HG03066 (cell line): ENCODE measurements around the gene DNAH9.

ENCODE experiments used
- ATAC-seq: cut with Tn5 transposase; IDR thresholded peaks from one replicate; pipeline ENCODE4 v1.9.1; 2021; ENCODE audit warnings: low read depth; ENCODE audit not compliant: unreplicated experiment

The DNAH9 gene

DNA sequence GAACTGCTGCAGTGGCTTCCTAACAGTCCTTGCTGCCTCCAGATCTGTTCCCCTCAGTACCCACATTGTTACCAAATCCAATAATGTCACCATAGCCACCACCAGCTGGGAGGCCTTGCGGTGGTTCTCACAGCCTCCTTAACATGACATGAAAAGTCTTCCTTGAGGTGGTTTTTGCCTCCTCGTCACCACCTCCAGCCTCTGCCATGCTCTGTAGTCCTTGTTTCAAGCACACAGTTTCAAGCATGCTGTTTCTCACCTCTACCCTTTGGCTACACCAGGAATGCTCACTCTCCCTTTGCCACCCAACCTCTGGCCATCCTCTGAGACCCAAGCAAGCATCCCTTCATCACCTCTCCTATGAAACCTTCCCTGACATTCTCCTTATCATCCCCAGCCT lies 47.2 kb downstream of the DNAH9 start:
- ATAC-seq: no peak

DNA sequence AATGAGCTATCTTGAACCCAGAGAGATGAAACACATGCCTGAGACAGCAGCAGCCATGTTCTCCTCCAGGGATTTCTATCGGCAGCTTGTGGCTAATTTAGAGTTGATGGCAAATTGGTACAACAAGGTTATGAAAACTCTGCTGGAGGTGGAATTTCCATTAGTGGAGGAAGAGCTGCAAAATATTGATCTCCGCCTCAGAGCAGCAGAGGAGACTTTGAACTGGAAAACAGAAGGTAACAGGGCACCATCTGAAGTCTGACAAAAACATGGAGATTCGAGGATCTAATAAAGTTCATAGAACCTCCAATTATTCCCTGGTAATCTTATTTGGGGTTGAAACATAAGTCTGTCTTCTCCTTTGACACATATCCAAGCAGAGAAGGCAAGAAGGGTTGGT lies 52.8 kb downstream of the DNAH9 start:
- ATAC-seq: no peak

DNA sequence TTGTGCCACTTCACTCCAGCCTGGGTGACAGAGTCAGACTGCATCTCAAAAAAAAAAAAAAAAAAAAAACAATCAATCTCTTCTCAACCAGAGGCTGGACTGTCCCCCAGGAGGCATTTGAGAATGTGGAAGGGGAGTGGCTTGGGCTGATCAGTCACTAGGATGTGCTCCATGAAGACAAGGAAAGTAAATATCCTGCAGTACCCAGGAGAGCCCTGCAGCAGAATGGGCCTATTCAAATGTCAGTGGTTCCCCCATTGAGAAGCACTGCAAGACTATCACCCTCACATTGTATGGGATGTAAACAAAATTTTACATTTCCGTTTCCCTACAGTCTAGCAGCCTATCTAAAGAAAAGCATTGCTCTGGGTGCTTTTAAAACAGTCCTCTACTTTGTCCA lies 70.3 kb downstream of the DNAH9 start:
- ATAC-seq: no peak

DNA sequence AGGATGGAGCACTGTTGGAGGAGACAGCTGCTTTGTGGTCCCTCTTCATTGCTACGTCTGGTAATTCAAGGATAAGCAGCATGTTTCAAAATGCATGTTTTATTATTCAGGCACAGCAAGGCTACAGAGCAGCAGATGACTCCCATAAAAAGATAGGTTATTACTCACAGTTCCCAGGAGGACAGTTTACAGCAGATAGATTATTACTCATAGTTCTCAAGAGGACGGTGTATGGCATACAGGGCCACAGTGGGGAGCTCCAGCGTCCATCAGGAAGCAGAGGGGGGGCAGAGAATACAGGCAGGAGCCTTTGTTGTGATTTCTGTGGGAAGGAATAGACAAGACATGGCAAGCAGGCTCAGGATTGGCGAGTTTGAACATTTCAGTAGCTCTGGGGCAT lies 72.9 kb downstream of the DNAH9 start:
- no peak for ATAC-seq

DNA sequence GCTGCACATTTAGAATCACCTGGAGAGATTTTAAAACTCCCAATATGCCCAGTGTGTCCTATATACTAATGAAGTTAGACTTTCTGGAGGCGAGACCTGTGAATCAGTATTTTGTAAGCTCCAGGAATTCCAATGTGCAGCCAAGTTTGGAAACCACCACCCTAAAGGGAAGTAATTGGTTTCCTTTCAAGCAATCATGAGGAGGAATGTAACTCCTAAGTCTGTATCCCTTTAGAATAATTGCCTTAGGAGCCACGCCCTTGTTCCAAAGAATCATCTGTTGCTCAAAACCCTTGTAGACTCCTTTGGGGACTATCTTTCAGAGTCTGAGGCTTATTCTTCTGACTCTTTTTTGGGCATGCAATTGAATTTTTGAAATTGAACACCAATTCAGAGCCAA lies 84.4 kb downstream of the DNAH9 start:
- ATAC-seq: no peak

DNA sequence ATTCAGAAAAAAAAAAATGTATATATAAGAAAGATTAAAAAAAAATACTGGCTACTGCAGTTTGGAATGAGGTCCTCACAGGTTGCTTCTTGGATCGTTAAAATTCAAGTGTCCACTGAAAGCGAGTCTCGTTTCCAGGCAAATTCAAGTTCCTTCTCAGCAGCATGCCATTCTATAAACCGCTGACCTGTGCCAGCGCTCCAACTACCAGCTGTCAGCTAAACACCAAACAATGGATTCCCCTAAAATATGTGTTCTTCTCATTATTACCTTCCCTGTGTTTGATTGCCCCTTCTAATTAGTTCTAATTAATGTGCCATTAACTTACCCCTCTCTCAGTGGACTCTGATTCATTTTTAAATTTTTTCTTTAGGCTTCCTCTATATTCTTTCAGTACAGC lies 92.4 kb downstream of the DNAH9 start:
- no peak for ATAC-seq

DNA sequence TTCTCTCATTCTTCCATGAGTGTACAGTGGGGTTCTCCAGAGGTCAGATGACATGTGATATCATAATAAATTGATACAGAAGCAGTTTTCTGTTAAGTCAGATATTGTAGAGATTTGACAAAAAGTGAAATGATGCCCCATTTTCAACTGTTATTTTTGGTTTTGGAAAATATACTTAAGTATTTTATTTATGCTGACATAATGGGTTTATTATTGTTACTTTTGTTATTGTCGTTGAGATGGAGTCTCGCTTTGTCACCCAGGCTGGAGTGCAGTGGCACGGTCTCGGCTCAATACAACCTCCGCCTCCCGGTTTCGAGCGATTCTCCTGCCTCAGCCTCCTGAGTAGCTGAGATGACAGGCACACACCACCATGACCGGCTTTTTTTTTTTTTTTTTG lies 94.4 kb downstream of the DNAH9 start:
- no peak for ATAC-seq

DNA sequence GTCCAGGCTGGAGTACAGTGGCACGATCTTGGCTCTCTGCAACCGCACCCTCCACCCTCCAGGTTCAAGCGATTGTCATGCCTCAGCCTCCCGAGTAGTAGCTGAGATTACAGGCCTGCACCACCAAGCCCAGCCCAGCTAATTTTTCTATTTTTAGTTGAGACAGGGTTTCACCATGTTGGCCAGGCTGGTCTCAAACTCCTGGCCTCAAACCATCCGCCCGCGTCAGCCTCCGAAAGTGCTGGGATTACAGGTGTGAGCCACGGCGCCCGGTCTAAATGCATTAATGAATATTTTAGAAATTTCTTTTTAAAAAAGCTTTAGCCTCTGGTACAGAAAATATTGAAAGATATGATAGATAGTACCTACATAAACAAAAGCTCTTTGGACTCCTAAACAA lies 95.0 kb downstream of the DNAH9 start:
- no peak for ATAC-seq

DNA sequence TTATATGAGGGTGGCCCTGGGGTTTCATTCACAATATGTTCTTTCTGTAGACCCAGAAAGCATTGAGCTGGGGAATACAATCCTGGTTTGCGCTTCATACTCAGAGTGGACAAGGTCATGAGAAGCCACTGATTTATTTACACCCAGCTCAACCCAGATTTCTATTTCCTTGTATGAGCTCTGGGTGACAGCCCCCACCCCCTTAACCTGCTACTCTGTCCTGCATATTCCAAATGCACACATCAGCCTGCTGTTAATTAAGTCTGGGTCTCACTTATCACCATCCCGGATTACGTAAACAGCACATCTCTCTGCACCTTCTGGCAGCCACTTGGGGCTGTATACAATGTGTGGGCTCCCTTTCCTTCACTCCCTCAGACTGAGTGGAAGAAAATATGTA lies 102.4 kb downstream of the DNAH9 start:
- no peak for ATAC-seq

DNA sequence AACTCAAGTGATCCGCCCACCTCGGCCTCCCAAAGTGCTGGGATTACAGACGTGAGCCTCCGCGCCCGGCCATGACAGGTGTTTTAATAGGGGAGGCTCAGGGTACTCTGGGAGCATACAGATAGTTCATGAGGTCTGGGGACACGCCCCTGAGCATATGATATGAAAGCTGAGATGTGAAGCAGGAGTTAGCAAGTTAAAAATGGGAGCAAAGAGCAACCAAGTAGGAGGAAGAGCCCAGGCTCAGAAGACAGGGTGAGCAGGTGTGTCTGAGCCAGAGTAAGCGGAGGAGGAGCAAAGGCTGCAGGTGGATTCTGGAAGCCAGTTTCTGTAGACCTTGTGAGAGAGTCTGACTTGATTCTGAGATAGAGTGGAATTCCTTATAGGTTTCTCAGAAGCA lies 103.6 kb downstream of the DNAH9 start:
- no peak for ATAC-seq

DNA sequence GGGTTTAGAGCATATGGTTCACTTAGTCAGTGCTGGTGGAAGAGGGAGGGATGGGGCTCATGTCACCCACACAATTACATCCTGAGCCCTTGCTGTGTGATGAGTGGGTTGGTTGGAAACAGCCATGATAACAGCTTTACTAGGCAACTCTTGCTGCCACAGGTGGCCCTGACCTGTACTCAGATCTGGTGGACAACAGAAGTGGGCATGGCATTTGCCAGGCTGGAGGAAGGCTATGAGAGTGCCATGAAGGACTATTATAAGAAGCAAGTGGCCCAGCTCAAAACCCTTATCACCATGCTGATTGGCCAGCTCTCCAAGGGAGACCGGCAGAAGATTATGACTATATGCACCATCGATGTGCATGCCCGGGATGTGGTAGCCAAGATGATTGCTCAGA lies 105.8 kb downstream of the DNAH9 start:
- ATAC-seq: no peak

DNA sequence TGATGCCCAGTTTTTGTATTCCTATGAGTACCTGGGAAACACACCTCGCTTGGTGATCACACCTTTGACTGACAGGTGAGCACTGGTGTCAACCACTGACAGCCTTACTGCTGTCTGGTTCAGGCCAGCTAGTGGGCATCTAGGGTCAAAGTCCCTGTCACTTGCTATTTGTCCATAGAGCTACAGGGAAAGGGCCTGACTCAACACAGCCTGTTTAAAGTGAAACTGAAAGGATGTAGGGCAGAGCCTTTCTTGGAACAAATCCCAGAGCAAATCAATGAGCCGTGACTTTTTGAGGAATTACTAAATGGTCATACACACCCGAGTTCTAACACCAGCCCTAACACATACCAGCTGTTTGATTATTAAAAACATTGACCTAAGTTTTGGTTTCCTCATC lies 106.8 kb downstream of the DNAH9 start:
- no peak for ATAC-seq

DNA sequence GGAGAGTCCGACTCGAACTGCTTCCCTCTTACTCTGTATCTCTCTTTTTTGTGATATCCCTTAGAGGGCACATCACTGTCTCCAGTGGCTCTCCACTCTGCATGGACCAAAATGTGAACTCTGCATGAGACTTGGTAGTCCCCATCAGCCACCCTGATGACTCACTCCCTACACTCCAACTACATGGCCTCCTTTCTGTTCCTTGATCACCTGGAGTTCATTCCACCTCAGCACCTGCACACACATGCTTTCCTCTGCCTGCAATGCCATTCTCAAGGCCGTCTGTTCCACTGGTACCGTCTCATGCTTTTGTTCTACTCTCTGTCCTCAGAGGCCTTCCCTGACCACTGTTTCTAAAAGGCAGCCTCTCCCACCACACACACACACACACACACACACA lies 109.3 kb downstream of the DNAH9 start:
- no peak for ATAC-seq

DNA sequence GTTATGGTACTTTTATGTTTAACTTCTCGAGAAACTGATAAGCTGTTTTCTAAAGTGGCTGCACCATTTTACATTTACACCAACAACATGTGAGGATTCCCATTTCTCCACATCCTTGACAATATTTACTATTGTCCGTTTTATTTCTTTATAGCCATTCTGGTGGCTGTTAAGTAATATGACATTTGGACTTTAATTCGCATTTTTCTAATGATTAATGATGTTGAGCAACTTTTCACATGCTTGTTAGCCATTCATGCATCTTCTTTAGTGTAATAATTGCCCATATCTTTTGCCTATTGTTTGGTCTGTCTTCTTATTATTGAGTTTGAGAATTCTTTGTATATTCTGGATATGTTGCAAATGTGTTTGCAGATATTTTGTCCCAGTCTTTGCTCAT lies 114.2 kb downstream of the DNAH9 start:
- no peak for ATAC-seq

DNA sequence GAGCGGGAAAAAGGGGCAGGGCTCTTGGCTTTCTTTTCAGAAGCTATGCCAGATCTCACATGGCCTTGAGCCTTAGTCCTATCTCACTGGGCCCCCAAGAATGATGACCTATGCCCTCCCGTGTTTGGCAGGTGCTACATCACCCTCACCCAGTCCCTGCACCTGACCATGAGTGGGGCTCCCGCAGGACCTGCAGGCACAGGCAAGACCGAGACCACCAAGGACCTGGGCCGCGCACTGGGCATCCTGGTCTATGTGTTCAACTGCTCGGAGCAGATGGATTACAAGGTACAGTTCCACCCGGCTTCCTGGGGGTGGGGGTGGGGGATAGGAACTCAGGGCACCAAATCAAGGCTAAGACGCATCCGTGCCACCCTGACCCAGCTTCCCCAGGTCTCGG lies 120.9 kb downstream of the DNAH9 start:
- no peak for ATAC-seq

DNA sequence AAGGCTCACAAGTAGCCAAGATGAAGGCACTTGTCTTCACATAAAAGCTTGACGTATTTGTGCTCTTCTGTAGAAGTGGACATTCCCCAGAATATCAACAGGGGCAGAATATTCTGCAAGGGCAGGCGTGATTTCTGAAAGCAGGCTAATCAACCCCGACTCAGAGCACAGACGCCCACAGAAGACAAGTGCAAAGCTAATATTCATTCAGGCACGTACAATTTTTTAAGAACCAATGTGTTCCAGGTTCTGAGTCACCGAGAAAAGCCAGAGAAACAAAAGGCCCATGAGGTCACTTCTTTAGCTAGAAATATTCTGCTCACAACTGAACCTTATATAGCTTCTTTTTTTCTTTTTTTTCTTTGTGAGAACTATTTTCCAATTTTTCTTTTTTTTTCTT lies 121.6 kb downstream of the DNAH9 start:
- no peak for ATAC-seq

DNA sequence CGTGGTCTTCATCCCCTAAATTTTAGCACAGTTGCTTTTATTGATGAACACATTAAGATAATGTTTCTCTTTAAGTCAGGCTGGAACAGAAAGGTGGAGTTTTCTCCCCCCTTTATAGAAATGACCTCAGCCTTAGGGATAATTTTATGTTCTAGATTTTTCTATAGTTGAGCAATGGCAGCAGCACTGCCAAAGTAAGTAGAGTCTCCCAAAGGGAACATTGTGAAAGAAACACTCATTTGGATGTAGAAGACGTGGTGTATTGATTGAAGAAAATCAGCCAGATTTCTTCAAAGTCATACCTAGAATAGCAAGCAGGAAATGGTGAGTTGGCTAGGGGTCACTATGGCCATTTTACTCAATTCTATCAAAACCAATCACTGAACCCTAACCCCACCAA lies 122.5 kb downstream of the DNAH9 start:
- ATAC-seq: no peak

DNA sequence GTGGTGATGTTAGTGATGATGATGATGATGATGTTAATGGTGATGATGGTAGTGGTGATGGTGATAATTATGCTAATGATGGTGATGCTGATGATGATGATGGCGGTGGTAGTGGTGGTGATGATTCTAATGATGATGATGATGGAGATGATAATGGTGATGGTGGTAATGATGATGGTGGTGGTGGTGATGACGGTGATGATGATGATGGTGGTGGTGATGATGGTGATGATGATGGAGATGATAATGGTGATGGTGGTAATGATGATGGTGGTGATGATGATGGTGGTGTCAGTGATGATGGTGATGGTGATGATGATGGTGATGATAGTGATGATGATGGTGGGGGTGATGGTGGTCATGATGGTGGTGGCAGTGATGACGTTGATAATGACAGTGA lies 132.5 kb downstream of the DNAH9 start:
- no peak for ATAC-seq

DNA sequence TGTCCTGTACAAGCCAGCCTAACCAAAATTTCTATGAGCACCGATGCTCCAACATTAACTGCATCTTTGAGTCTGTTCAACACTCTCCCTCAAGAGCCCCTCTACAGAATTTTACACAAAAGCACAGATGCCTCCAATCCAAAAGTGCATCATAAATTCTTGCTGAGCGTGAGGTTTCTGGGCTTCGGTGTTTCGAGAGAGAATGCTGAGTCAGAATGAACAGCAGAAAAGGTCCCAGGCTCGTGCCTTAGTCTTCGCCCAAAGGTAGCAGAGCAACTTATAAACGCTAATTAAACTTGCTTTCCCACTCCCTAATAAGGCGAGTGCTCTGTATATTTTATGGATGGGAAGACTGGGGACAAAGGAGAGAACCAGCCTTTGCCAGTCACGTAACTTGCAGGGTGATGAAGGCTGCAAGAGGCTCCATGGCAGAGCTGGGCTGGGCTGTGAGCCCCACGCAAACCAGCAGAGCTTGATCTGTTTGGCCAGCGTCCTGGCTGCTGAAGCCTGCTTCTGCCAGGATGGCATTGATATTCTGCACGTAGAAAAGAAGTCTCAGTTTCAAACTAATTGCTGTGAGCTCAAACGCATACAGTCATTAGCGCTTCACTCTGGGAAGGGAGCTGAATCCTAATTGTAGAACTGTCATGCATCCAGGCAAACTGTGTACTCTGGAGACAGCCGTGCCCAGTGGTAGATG lies 138.5 kb downstream of the DNAH9 start:
- no peak for ATAC-seq

DNA sequence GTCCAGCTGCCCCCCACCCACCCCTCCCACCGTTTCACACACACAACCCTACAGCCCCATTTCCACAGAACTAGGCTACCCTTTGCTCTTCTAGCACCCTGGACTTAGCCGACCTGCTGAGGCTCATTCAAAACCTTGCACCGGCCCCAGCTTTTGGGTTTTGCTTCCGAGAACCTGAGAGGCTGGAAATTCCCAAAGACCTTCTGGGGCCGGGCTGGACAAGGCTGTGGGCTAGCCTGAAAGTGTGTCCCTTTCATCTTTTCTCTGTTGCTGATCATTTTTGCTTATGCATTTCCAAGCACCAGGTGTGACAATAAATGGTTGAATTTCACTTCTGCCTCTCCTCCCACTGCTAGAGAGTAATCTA lies 139.0 kb downstream of the DNAH9 start:
- no peak for ATAC-seq

DNA sequence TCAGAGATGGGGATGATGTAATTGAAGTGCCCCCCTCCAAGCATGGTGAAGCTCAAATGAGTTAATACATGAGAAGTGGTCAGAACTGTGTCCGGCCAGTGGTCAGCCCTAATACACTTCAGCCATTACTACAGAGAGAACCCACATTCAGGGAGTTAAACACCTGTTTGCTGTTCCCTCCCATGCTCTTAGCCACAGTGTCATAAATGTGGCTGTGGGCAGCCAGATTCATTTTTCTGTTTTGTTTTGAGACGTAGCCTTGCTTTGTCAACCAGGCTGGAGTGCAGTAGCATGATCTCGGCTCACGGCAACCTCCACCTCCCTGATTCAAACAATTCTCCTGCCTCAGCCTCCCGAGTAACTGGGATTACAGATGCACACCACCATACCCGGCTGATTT lies 139.9 kb downstream of the DNAH9 start:
- ATAC-seq: no peak

DNA sequence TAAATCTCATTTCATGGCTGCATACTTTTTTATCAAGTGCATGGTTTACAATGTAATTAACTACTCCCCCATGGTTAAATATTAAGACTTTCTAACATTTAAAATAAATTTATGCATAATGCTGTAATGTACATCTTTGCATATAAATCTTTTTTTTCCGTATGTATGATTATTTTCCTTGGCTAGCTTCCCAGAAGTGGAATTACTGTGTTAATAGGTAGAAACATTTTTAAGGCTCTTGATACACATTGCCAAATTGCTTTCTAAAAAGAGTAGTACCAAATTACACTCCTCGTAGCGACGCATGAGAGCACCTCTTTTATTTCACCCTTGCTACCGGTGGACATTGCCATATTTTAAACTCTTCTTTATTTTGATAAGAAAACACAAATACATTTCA lies 141.1 kb downstream of the DNAH9 start:
- no peak for ATAC-seq

DNA sequence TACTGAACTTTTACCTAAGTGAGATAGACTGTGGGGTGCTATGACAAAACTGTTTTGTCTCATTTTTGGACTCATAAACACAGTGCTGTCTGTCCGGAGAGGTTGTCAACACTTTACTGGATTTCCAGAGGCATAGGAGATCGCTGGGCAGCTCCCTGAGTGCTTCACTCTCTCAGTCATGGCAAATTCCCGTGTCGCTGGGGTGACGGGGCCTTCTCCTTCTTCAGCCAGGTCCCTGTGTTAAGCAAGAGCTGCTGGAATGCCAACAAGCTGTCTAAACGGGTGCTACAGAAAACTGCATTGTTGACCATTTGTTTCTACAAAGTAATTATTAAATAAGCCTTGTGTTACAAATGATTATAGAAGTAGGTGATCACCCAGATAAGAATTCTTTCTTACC lies 141.6 kb downstream of the DNAH9 start:
- no peak for ATAC-seq
